Neutrophil (primary cell): ENCODE data around the gene NADK.

ENCODE experiments used
- H3K27ac ChIP-seq: fragments of 200-600 bp; sonication (generic); 2 replicates; pipeline ENCODE4 v1.5.1; 2016; ENCODE audit warnings: mild to moderate bottlenecking, moderate library complexity
- H3K27me3 ChIP-seq: fragments of 200-600 bp; sonication (generic); 2 replicates; pipeline ENCODE4 v1.6.0; 2016; ENCODE audit warnings: mild to moderate bottlenecking
- H3K36me3 ChIP-seq: fragments of 200-600 bp; sonication (generic); 2 replicates; pipeline ENCODE4 v1.5.1; 2017
- H3K4me1 ChIP-seq, 2 experiments: fragments of 200-600 bp in 1 of 2; sonication (generic) in 1 of 2; 1 replicate in 1 of 2; 2 replicates in 1 of 2; pipeline versions ENCODE4 v1.5.1 to v1.6.1; 2013 to 2016; ENCODE audit warnings: low read depth in 1 of 2, low read length in 1 of 2, mild to moderate bottlenecking in 1 of 2, moderate library complexity in 1 of 2; ENCODE audit not compliant: control insufficient read depth in 1 of 2, insufficient read depth in 1 of 2
- H3K4me3 ChIP-seq, 2 experiments: fragments of 200-600 bp in 1 of 2; sonication (generic) in 1 of 2; 1 replicate in 1 of 2; 2 replicates in 1 of 2; pipeline ENCODE4 v1.5.1; 2013 to 2016; ENCODE audit warnings: low read depth in 1 of 2, low read length in 1 of 2, mild to moderate bottlenecking in 1 of 2, moderate library complexity in 1 of 2
- H3K9me3 ChIP-seq: fragments of 200-600 bp; sonication (generic); 2 replicates; pipeline ENCODE4 v1.5.1; 2016
- CTCF ChIP-seq: fragments of 200-600 bp; sonication (generic); IDR thresholded peaks from 2 replicates; pipeline ENCODE4 v1.5.1; 2016; ENCODE audit warnings: antibody characterized with exemption

Gene NADK

GRCh38 chr1:1757422-1758058 lies 20.7 kb downstream of the NADK start:
- H3K36me3 ChIP-seq = peaks cover 100% of the 10 kb centered on the region
- TF ChIP-seq CTCF = no peak
- peak overlapping the region; percentile 82 for H3K27ac ChIP-seq

DNA sequence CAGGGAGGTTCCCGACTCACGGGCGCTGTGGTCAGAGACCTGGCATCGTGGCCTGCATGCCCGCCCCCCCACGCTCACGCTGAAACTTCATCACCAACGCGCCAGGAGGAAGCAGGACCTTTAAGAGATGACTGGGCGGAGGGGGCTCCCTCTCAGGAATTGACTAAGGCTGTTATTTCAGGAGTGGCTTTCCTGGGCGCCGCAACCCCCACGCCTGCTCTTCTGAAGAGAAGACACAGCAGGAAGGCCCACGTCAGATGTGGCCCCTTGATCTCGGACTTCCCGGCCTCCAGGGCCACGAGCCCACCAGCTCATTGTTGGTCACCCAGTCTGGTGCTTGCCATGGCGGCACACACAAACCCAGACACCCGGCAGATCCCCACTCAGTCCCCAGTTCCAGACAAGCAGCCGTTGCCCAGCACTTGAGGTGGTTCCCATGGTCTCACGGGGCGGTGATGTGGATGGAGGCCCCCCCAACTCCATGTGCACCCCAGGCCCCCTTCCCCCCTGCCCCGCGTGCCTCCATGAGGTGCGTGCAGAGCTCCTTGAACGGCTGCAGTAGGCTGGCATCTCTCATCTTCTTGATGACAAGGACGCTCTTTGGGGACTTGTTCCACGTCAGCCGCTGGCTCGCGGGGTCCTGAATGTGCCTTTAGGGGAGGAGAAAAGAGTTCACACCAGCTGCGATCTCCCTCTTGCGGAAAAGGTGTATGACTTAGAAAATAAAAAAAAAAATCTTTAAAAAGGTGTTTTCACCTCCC lies 21.4 kb downstream of the NADK start:
- H3K9me3 ChIP-seq = peaks cover 7% of the 10 kb centered on the region
- peak overlapping the region; percentile 13 for H3K27ac ChIP-seq
- H3K4me3 ChIP-seq = no peak overlapping the region
- H3K36me3 ChIP-seq = peaks cover 99% of the 10 kb centered on the region
- no peak for TF ChIP-seq CTCF
- H3K4me1 ChIP-seq = peaks cover 25 to 30% of the 10 kb centered on the region in 2 experiments
- no peaks in the 10 kb centered on the region for H3K27me3 ChIP-seq

More at GRCh38 chr1:1757422-1758058, 20.7 kb downstream of the NADK start:
- Histone ChIP-seq H3K27me3 (no peaks in the 10 kb centered on the region), H3K4me1 (peaks cover 32 to 37% of the 10 kb centered on the region in 2 experiments), H3K9me3 (peaks cover 7% of the 10 kb centered on the region), H3K4me3 (no peak overlapping the region)

GRCh38 chr1:1755852-1756251 lies 22.4 kb downstream of the NADK start:
- no peak overlapping the region for H3K4me3 ChIP-seq
- H3K4me1 ChIP-seq = peaks cover 22 to 27% of the 10 kb centered on the region in 2 experiments
- peaks cover 7% of the 10 kb centered on the region for H3K9me3 ChIP-seq
- peaks cover 89% of the 10 kb centered on the region for H3K36me3 ChIP-seq
- H3K27ac ChIP-seq = peak overlapping the region; percentile 23
- TF ChIP-seq CTCF = no peak
- H3K27me3 ChIP-seq = no peaks in the 10 kb centered on the region

GRCh38 chr1:1755426-1755825 lies 22.8 kb downstream of the NADK start:
- TF ChIP-seq CTCF = no peak
- Histone ChIP-seq H3K27me3 (no peaks in the 10 kb centered on the region), H3K4me3 (no peak overlapping the region), H3K4me1 (peaks cover 22 to 27% of the 10 kb centered on the region in 2 experiments), H3K36me3 (peaks cover 85% of the 10 kb centered on the region), H3K27ac (peak overlapping the region; percentile 23), H3K9me3 (peaks cover 7% of the 10 kb centered on the region)

DNA sequence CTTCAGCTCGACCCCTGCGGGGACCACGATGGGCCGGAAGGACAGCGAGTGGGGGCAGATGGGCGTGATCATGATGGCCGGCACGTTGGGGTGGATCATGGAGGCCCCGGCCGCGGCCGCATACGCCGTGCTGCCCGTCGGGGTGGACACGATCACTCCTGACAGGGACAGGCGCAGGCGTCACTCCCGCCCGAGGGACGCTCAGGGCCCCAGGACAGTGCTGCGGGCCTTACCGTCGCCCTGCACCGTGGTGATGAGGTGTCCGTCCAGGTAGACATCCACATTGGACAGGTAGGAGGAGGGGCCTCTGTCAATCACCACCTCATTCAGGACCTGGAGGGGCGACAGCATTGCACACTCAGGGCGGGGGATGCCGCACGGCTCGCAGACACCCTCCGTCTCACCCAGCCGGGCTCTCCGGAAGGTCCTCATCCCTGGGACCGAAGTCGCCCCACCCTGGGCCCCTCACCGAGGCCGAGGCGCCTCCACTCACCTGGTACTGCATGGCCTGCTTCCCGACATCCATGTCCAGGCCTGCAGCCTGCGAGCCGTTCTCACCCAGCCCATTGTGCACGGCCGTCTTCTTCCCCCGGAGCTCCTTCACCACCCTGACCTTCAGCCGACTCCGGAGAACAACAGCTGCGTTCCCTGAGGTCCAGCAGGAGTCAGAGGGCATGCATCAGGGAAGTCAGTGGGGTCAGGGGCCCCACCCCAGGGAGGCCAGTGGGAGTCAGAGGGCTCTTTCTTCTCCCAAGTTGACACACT lies 24.0 kb downstream of the NADK start:
- TF ChIP-seq CTCF = no peak
- Histone ChIP-seq H3K4me3 (no peak overlapping the region), H3K27me3 (no peaks in the 10 kb centered on the region), H3K4me1 (peaks cover 17 to 18% of the 10 kb centered on the region in 2 experiments), H3K36me3 (peaks cover 73% of the 10 kb centered on the region), H3K9me3 (peaks cover 7% of the 10 kb centered on the region), H3K27ac (peak overlapping the region; percentile 56)
